ENCODE results near the gene MPDU1. TPM values are rescaled to one million over a fixed set of nuclear protein-coding genes. Genes with fewer than 3 reads are reported as not detected.

The MPDU1 gene
- total and polyA plus RNA-seq, 4 donors: 55.3 to 136 (median 91.2) TPM

GRCh38 chr17:7573324-7574080, 10.2 kb upstream of the MPDU1 start:
- peak; percentile 84 for DNase-seq (ENCODE audit: low spot score)

More at GRCh38 chr17:7573324-7574080, 10.2 kb upstream of the MPDU1 start:
- WGBS: under 1% methylated on average over 71 of the region's 71 CpGs
- Histone ChIP-seq H3K36me3 (ENCODE audit: control insufficient read depth in 4 of 4, insufficient read depth in 3 of 4, low read depth in 1 of 4, low read length in 3 of 4) (peaks cover 22 to 58% (median 43%) of the 10 kb centered on the region in 4 donors), H3K4me3 (ENCODE audit: low read depth in 1 of 3, low read length in 3 of 3) (peak overlapping the region; percentile 80 to 94 (median 91)), H3K27ac (ENCODE audit: low read depth in 1 of 2, low read length in 2 of 2) (peak overlapping the region; percentile 95 to 98), H3K9ac (ENCODE audit: low read depth in 1 of 2, low read length in 2 of 2) (peak overlapping the region; percentile 66 to 85), H3K4me1 (ENCODE audit: control insufficient read depth in 4 of 4, insufficient read depth in 4 of 4, low read length in 3 of 4) (peaks cover 7 to 47% (median 38%) of the 10 kb centered on the region in 4 donors), H3K27me3 (ENCODE audit: control insufficient read depth in 4 of 4, insufficient read depth in 4 of 4, low read length in 3 of 4) (no peaks in the 10 kb centered on the region), H3K9me3 (ENCODE audit: control insufficient read depth in 4 of 4, low read length in 3 of 4) (no peaks in the 10 kb centered on the region)
- TF ChIP-seq SP1 (IDR thresholded peaks at IDR 0.05): peak; percentile 53
- no peak for TF ChIP-seq REST (IDR thresholded peaks at IDR 0.05)
- no peak for TF ChIP-seq HNF4G (IDR thresholded peaks at IDR 0.05)
- TF ChIP-seq ATF3 (IDR thresholded peaks at IDR 0.05): no peak
- TF ChIP-seq HNF4A (conservative IDR thresholded peaks at IDR 0.05): no peak
- no peak for TF ChIP-seq FOXA2 (IDR thresholded peaks at IDR 0.05)
- TF ChIP-seq CTCF (IDR thresholded peaks at IDR 0.05; ENCODE audit: low read depth, low read length, missing input control): no peak
- no peak for TF ChIP-seq JUND (IDR thresholded peaks at IDR 0.05)
- no peak for TF ChIP-seq FOXA1 (IDR thresholded peaks at IDR 0.05)
- peak; percentile 69 to 87 for TF ChIP-seq RXRA (IDR thresholded peaks at IDR 0.05)
- TF ChIP-seq EGR1 (IDR thresholded peaks at IDR 0.05; ENCODE audit: low read depth in 2 of 2): no peak
- no peak for TF ChIP-seq RAD21 (IDR thresholded peaks at IDR 0.05)
- TF ChIP-seq NR2F2 (IDR thresholded peaks at IDR 0.05): no peak
- no peak for TF ChIP-seq ZBTB33 (IDR thresholded peaks at IDR 0.05)
- peak; percentile 66 for TF ChIP-seq YY1 (IDR thresholded peaks at IDR 0.05)
- TF ChIP-seq GABPA (IDR thresholded peaks at IDR 0.05 in 1 of 2, conservative IDR thresholded peaks at IDR 0.05 in 1 of 2): peak in 1 of 2 donors; percentile 78
- no peak for TF ChIP-seq TAF1 (conservative IDR thresholded peaks at IDR 0.05)
- TF ChIP-seq MAX (IDR thresholded peaks at IDR 0.05): peak; percentile 47
